Activated B cell treated with CpG ODN at 0.5 μM for 24 hours (primary cell): ENCODE data around the gene CAMK2A. TPM values are rescaled to one million over a fixed set of nuclear protein-coding genes. Genes with fewer than 3 reads are reported as not detected.

Experiments
- ATAC-seq: fragments of 200-7000 bp; cut with Tn5 transposase; one replicate; pipeline ENCODE4 v1.10.0; 2021; ENCODE audit warnings: low read depth, mild to moderate bottlenecking, moderate library complexity
- CTCF ChIA-PET: fragments of 350-600 bp; sonication (Branson Sonifier 250); formaldehyde crosslinking; loops from one replicate; lab custom pipeline; 2021; ENCODE audit warnings: antibody characterized with exemption; lab: Charles Lee
- POLR2A ChIA-PET: fragments of 350-600 bp; sonication (Branson Sonifier 250); formaldehyde crosslinking; loops from one replicate; lab custom pipeline; 2021; ENCODE audit warnings: antibody characterized with exemption; lab: Charles Lee
- DNase-seq: peaks from one replicate; pipeline ENCODE4 v3.0.0; 2022
- H3K27ac Mint-ChIP-seq: one replicate; pipeline ENCODE4 v1.8.0; 2020; ENCODE audit warnings: mixed read lengths
- H3K27me3 Mint-ChIP-seq: one replicate; pipeline ENCODE4 v1.8.0; 2021; ENCODE audit warnings: mixed read lengths
- H3K36me3 Mint-ChIP-seq: one replicate; pipeline ENCODE4 v1.8.0; 2021; ENCODE audit warnings: low read depth, mixed read lengths
- H3K4me1 Mint-ChIP-seq: one replicate; pipeline ENCODE4 v1.8.0; 2021; ENCODE audit warnings: mixed read lengths
- H3K4me3 Mint-ChIP-seq: one replicate; pipeline ENCODE4 v1.8.0; 2020; ENCODE audit warnings: mild to moderate bottlenecking, mixed read lengths
- H3K9me3 Mint-ChIP-seq: one replicate; pipeline ENCODE4 v1.8.0; 2020; ENCODE audit warnings: mixed read lengths
- intact Hi-C: fragments of 100-400 bp; cut with micrococcal nuclease; formaldehyde crosslinking; loops from one replicate; pipeline ENCODE4 v1.15.1; 2024
- total RNA-seq: library from RNA; stranded (reverse); gene quantifications from 2 replicates; pipeline ENCODE4 v1.2.3, GENCODE V29; 2022
- TF ChIP-seq, protein P1 (sequence below): fragments of 200-600 bp; IDR thresholded peaks from one replicate; pipeline ENCODE4 v1.8.0; 2022; ENCODE audit warnings: antibody characterized with exemption, mild to moderate bottlenecking

The CAMK2A gene
- total RNA-seq, 1 donor from 2014 or later, result not detected

GRCh38 chr5:150293091-150293941 is 3.7 kb upstream of the CAMK2A start:
- ChIA-PET POLR2A (no interaction called here), CTCF (no interaction called here)
- TF ChIP-seq, protein P1, sequence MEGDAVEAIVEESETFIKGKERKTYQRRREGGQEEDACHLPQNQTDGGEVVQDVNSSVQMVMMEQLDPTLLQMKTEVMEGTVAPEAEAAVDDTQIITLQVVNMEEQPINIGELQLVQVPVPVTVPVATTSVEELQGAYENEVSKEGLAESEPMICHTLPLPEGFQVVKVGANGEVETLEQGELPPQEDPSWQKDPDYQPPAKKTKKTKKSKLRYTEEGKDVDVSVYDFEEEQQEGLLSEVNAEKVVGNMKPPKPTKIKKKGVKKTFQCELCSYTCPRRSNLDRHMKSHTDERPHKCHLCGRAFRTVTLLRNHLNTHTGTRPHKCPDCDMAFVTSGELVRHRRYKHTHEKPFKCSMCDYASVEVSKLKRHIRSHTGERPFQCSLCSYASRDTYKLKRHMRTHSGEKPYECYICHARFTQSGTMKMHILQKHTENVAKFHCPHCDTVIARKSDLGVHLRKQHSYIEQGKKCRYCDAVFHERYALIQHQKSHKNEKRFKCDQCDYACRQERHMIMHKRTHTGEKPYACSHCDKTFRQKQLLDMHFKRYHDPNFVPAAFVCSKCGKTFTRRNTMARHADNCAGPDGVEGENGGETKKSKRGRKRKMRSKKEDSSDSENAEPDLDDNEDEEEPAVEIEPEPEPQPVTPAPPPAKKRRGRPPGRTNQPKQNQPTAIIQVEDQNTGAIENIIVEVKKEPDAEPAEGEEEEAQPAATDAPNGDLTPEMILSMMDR, result no peak
- no peak for ATAC-seq
- Mint-ChIP-seq H3K4me3 (no peak overlapping the region), H3K36me3 (no peaks in the 10 kb centered on the region), H3K9me3 (no peaks in the 10 kb centered on the region), H3K4me1 (no peaks in the 10 kb centered on the region), H3K27me3 (peaks cover 7% of the 10 kb centered on the region), H3K27ac (no peak overlapping the region)
- DNase-seq, result no peak
- intact Hi-C loops, result no loop called here

- no peaks in the 10 kb centered on the region for H3K4me1 Mint-ChIP-seq
- TF ChIP-seq, protein P1, result no peak
- no peaks in the 10 kb centered on the region for H3K36me3 Mint-ChIP-seq
- CTCF ChIA-PET, result no interaction called here
- POLR2A ChIA-PET, result no interaction called here
- no peak overlapping the region for H3K27ac Mint-ChIP-seq
- no peaks in the 10 kb centered on the region for H3K9me3 Mint-ChIP-seq
- peaks cover 6% of the 10 kb centered on the region for H3K27me3 Mint-ChIP-seq
- ATAC-seq (no peak), DNase-seq (no peak)
- intact Hi-C loops, result no loop called here
- no peak overlapping the region for H3K4me3 Mint-ChIP-seq
Measured at GRCh38 chr5:150291388-150292385, 2.1 kb upstream of the CAMK2A start.

DNA sequence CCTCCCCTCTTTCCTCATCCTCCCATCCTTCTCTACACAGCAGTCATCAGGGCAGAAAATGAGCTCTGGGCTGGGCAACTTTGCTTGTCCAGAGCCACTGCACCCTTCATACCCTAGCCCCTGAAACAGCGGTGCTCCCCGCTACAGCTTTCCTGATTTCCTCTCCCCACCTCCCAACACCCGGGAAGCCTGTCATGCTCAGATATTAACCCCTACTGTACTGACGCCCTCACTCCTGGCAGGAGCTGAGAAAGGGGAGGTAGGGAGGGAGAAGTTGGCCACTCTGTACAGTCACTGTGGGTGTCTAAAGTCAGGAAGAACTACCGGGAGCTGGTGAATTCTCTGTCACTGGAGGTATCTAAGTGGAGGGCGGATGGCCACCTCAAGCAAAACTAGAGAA is 782 bp downstream of the CAMK2A start:
- POLR2A ChIA-PET, result no interaction called here
- ATAC-seq (no peak), DNase-seq (no peak)
- H3K27ac Mint-ChIP-seq, result no peak overlapping the region
- intact Hi-C loops, result no loop called here
- no peak overlapping the region for H3K4me3 Mint-ChIP-seq
- no peaks in the 10 kb centered on the region for H3K9me3 Mint-ChIP-seq
- H3K36me3 Mint-ChIP-seq, result no peaks in the 10 kb centered on the region
- TF ChIP-seq, protein P1, result no peak
- CTCF ChIA-PET, result no interaction called here
- peaks cover 11% of the 10 kb centered on the region for H3K27me3 Mint-ChIP-seq
- H3K4me1 Mint-ChIP-seq, result no peaks in the 10 kb centered on the region

DNA sequence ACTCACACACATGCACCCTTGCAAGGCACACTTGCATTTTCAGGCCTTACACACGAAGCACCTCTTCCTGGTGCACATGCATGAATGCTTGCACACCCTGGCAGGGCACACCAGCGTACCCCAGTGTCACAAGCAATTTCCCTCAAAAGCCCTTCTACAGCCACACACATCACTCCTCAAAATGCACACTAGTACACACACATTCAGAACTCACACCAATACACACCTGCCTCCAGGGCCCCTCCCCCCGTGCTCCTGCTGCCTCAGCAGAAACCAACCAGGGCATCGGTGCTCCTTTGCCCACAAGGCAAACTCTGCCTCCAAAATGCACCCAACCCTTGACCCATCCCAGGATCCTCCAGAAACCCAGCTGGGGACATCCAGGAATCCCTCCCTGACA is 1.2 kb downstream of the CAMK2A start:
- TF ChIP-seq, protein P1, result no peak
- Mint-ChIP-seq H3K27me3 (peaks cover 11% of the 10 kb centered on the region), H3K36me3 (no peaks in the 10 kb centered on the region), H3K4me1 (no peaks in the 10 kb centered on the region), H3K27ac (no peak overlapping the region), H3K4me3 (no peak overlapping the region), H3K9me3 (no peaks in the 10 kb centered on the region)
- ATAC-seq, result no peak
- intact Hi-C loops, result no loop called here
- POLR2A ChIA-PET, result no interaction called here
- CTCF ChIA-PET, result no interaction called here
- DNase-seq, result no peak

- DNase-seq, result no peak
- TF ChIP-seq, protein P1, result no peak
- intact Hi-C loops, result no loop called here
- Mint-ChIP-seq H3K36me3 (no peaks in the 10 kb centered on the region), H3K4me3 (no peak overlapping the region), H3K9me3 (no peaks in the 10 kb centered on the region), H3K4me1 (no peaks in the 10 kb centered on the region), H3K27me3 (peaks cover 11% of the 10 kb centered on the region), H3K27ac (no peak overlapping the region)
- ChIA-PET POLR2A (no interaction called here), CTCF (no interaction called here)
- ATAC-seq, result peak; percentile 25
Measured at GRCh38 chr5:150286820-150287219, 2.8 kb downstream of the CAMK2A start.
